Caco-2 (cell line): Measurements from ENCODE around the gene FAM174B. TPM values are rescaled to one million over a fixed set of nuclear protein-coding genes. Genes with fewer than 3 reads are reported as not detected.

Source experiments
- BruUV-seq: library from RNA; stranded (reverse); fragments of 400-500 nt; replicated peaks from 2 replicates; lab custom pipeline; 2021; lab: Mats Ljungman, UMichigan
- CTCF ChIA-PET: fragments of 300-600 bp; sonication (Branson Sonifier 250); formaldehyde crosslinking; loops from one replicate; lab custom pipeline; 2022; ENCODE audit warnings: antibody characterized with exemption; lab: Charles Lee
- POLR2A ChIA-PET: fragments of 300-600 bp; sonication (Branson Sonifier 250); formaldehyde crosslinking; loops from one replicate; lab custom pipeline; 2022; ENCODE audit warnings: antibody characterized with exemption; lab: Charles Lee
- DNase-seq, 2 experiments: peaks; one replicate each; pipeline versions ENCODE4 v3.0.0 to v3.0.0-alpha.2; 2020 to 2022
- H3K27me3 ChIP-seq: replicated peaks from 2 replicates; pipeline ENCODE4 v1.6.0; 2011; ENCODE audit warnings: low read length; ENCODE audit not compliant: control insufficient read depth, insufficient read depth
- H3K36me3 ChIP-seq: 2 replicates; pipeline ENCODE4 v1.5.1; 2011; ENCODE audit warnings: low read length; ENCODE audit not compliant: control insufficient read depth, insufficient read depth
- H3K4me1 ChIP-seq: fragments of 250-450 bp; sonication (Bioruptor Pico); 2 replicates; pipeline ENCODE4 v1.5.1; 2020; ENCODE audit warnings: mild to moderate bottlenecking
- H3K4me3 ChIP-seq: 2 replicates; pipeline ENCODE4 v1.5.1; 2011; ENCODE audit warnings: low read depth, mild to moderate bottlenecking, control low read depth, low read length
- H3K9me3 ChIP-seq: fragments of 250-450 bp; sonication (Bioruptor Pico); 2 replicates; pipeline ENCODE4 v1.5.1; 2020; ENCODE audit warnings: mild to moderate bottlenecking, moderate library complexity
- H3K27ac Mint-ChIP-seq: one replicate; pipeline ENCODE4 v1.8.0; 2022; ENCODE audit warnings: mixed read lengths; ENCODE audit not compliant: unreplicated experiment
- H3K27me3 Mint-ChIP-seq: one replicate; pipeline ENCODE4 v1.8.0; 2022; ENCODE audit warnings: mixed read lengths; ENCODE audit not compliant: insufficient read depth, unreplicated experiment
- H3K36me3 Mint-ChIP-seq: one replicate; pipeline ENCODE4 v1.8.0; 2022; ENCODE audit warnings: mild to moderate bottlenecking, mixed read lengths; ENCODE audit not compliant: insufficient read depth, unreplicated experiment
- H3K4me1 Mint-ChIP-seq: one replicate; pipeline ENCODE4 v1.8.0; 2022; ENCODE audit warnings: low read depth, mixed read lengths; ENCODE audit not compliant: unreplicated experiment
- H3K4me3 Mint-ChIP-seq: one replicate; pipeline ENCODE4 v1.8.0; 2022; ENCODE audit warnings: mild to moderate bottlenecking, moderate library complexity, mixed read lengths; ENCODE audit not compliant: unreplicated experiment
- H3K9me3 Mint-ChIP-seq: one replicate; pipeline ENCODE4 v1.8.0; 2022; ENCODE audit warnings: mixed read lengths; ENCODE audit not compliant: unreplicated experiment
- CTCF ChIP-seq, 2 experiments: fragments of 200-600 bp in 1 of 2; IDR thresholded peaks; 1 replicate in 1 of 2; 2 replicates in 1 of 2; pipeline versions ENCODE4 v1.5.1 to v1.8.0; 2011 to 2022; ENCODE audit warnings: antibody characterized with exemption in 1 of 2, control low read depth in 1 of 2, inconsistent platforms in 1 of 2, low read depth in 1 of 2, low read length in 1 of 2, mild to moderate bottlenecking in 1 of 2, moderate library complexity in 1 of 2; ENCODE audit not compliant: insufficient read depth in 1 of 2, severe bottlenecking in 1 of 2, unreplicated experiment in 1 of 2
- intact Hi-C: fragments of 100-400 bp; cut with micrococcal nuclease; formaldehyde crosslinking; loops from one replicate; pipeline ENCODE4 v1.10.0; 2022; ENCODE audit not compliant: unreplicated experiment
- total RNA-seq: library from RNA; stranded (reverse); gene quantifications from 2 replicates; pipeline ENCODE4 v1.2.3, GENCODE V29; 2022

FAM174B gene
- total RNA-seq, 1 experiment from 2014 or later, result 79.4 TPM

GRCh38 chr15:92578096-92578835, 77.3 kb downstream of the FAM174B start:
- H3K4me1 Mint-ChIP-seq, result no peaks in the 10 kb centered on the region
- Histone ChIP-seq H3K36me3 (no peaks in the 10 kb centered on the region), H3K4me1 (no peaks in the 10 kb centered on the region), H3K27me3 (no peaks in the 10 kb centered on the region), H3K9me3 (no peaks in the 10 kb centered on the region; the same call in 1 of the 2 replicates), H3K4me3 (no peak overlapping the region)
- intact Hi-C loops, result no loop called here
- H3K36me3 Mint-ChIP-seq, result no peaks in the 10 kb centered on the region
- DNase-seq, result no peak
- no peak for TF ChIP-seq CTCF (IDR thresholded peaks at IDR 0.05; ENCODE audit: insufficient read depth in 1 of 2, low read depth in 1 of 2, low read length in 1 of 2, severe bottlenecking in 1 of 2, unreplicated experiment in 1 of 2)
- ChIA-PET POLR2A (no interaction called here), CTCF (no interaction called here)
- no TSS peak for BruUV-seq
- H3K4me3 Mint-ChIP-seq, result no peak overlapping the region
- peaks cover 3% of the 10 kb centered on the region for H3K27me3 Mint-ChIP-seq
- no peaks in the 10 kb centered on the region for H3K9me3 Mint-ChIP-seq
- H3K27ac Mint-ChIP-seq, result no peak overlapping the region

GRCh38 chr15:92576597-92577200, 78.9 kb downstream of the FAM174B start:
- no peaks in the 10 kb centered on the region for H3K9me3 Mint-ChIP-seq
- H3K4me1 ChIP-seq, result no peaks in the 10 kb centered on the region
- no peak overlapping the region for H3K4me3 Mint-ChIP-seq
- no peak for DNase-seq
- intact Hi-C loops, result no loop called here
- H3K27me3 Mint-ChIP-seq, result peaks cover 5% of the 10 kb centered on the region
- no peaks in the 10 kb centered on the region for H3K36me3 ChIP-seq
- no peak overlapping the region for H3K27ac Mint-ChIP-seq
- no peaks in the 10 kb centered on the region; the same call in 1 of the 2 replicates for H3K9me3 ChIP-seq
- CTCF ChIA-PET, result no interaction called here
- BruUV-seq, result no TSS peak
- no peaks in the 10 kb centered on the region for H3K4me1 Mint-ChIP-seq
- H3K4me3 ChIP-seq, result no peak overlapping the region
- POLR2A ChIA-PET, result no interaction called here
- no peaks in the 10 kb centered on the region; the same call in 1 of the 2 replicates for H3K27me3 ChIP-seq
- no peak for TF ChIP-seq CTCF (IDR thresholded peaks at IDR 0.05; ENCODE audit: insufficient read depth in 1 of 2, low read depth in 1 of 2, low read length in 1 of 2, severe bottlenecking in 1 of 2, unreplicated experiment in 1 of 2)
- no peaks in the 10 kb centered on the region for H3K36me3 Mint-ChIP-seq

GRCh38 chr15:92574566-92574965, 81.0 kb downstream of the FAM174B start:
- no peak overlapping the region for H3K4me3 ChIP-seq
- H3K9me3 ChIP-seq, result no peaks in the 10 kb centered on the region; the same call in 1 of the 2 replicates
- intact Hi-C loops, result no loop called here
- no peak overlapping the region for H3K27ac Mint-ChIP-seq
- TF ChIP-seq CTCF (IDR thresholded peaks at IDR 0.05; ENCODE audit: insufficient read depth in 1 of 2, low read depth in 1 of 2, low read length in 1 of 2, severe bottlenecking in 1 of 2, unreplicated experiment in 1 of 2), result no peak
- CTCF ChIA-PET, result no interaction called here
- no peaks in the 10 kb centered on the region for H3K4me1 Mint-ChIP-seq
- no peaks in the 10 kb centered on the region for H3K36me3 Mint-ChIP-seq
- H3K36me3 ChIP-seq, result no peaks in the 10 kb centered on the region
- no peaks in the 10 kb centered on the region; the same call in 1 of the 2 replicates for H3K27me3 ChIP-seq
- BruUV-seq, result no TSS peak
- H3K4me1 ChIP-seq, result no peaks in the 10 kb centered on the region
- peaks cover 9% of the 10 kb centered on the region for H3K27me3 Mint-ChIP-seq
- H3K4me3 Mint-ChIP-seq, result no peak overlapping the region
- H3K9me3 Mint-ChIP-seq, result no peaks in the 10 kb centered on the region
- POLR2A ChIA-PET, result no interaction called here
- DNase-seq, result no peak
